Cardiac fibroblast (primary cell): ENCODE measurements around the gene OPALIN.

Experiments used
- DNase-seq, 2 donors: peaks; one replicate each; pipeline versions ENCODE4 v3.0.0 to v3.0.0-alpha.2; 2010; ENCODE audit warnings: low read depth in 2 of 2
- H3K4me3 ChIP-seq, 2 donors: replicated peaks in 1 of 2; 1 replicate in 1 of 2; 2 replicates in 1 of 2; pipeline ENCODE4 v1.5.1; 2011; ENCODE audit warnings: low read depth in 2 of 2, low read length in 2 of 2, mild to moderate bottlenecking in 2 of 2, moderate library complexity in 1 of 2
- CTCF ChIP-seq: IDR thresholded peaks from one replicate; pipeline ENCODE4 v1.5.1; 2011; ENCODE audit warnings: low read depth, mild to moderate bottlenecking, low read length, inconsistent platforms

The OPALIN gene

DNA sequence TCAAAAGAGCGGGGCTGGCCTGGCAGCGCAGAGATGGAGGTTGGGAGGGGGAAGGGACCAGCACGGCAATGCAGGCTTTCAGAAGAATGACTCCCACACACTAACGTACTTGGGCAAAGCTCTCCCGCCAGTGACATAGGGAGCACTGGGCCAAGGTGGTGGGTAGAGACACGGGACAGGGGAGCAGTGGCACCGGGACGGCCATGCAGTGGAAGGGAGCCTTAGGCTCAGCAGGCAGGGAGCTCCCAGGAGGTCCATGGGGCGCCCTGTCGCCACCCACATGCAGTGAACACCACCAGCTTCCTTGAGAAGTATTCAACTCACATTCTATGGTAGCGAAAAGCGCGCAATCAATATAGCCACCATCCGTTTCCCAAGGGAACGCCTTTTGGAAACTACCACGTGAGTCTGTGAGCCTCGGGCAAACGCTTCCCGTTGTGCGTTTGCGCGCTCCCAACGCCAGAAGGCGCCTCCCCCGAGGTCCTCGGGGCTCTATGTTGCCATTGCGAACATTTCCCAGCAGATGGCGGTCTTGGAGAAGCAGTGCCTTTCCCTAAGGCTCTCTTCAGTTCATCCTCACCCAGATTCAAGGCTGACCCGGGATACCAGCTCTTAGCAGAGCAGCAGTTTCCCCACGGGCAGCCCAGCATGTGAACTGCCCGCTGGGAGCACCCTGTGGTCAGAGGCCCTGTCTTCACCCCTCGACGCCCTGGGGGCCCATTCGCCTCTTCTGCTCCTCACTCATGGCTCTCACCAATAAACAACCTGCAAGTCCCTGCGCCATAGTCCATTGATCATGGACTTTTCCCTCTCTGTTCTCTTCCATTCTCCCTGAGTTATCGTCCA is 16.4 kb upstream of the OPALIN start:
- DNase-seq: peak; percentile 87 to 89
- H3K4me3 ChIP-seq: peak overlapping the region; percentile 34 to 35
- peak; percentile 98 for TF ChIP-seq CTCF

DNA sequence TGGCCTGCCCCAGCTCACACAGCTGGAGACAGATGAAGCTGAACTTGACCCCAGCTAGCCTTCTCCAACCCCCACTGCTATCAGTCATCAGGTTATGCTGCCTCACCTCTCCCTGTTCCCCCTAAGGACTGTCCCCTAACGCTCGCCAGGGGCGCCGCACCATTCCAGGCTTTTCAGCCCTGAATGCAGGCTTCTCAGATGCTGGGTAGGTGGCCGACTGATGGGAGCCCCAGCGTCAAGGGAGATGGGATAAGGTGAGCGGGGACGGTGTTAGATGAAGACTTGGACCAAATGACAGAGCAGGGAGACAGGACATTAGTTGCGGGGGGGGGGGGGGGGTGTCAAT is 15.8 kb upstream of the OPALIN start:
- H3K4me3 ChIP-seq: no peak overlapping the region
- no peak for DNase-seq
- TF ChIP-seq CTCF: no peak

DNA sequence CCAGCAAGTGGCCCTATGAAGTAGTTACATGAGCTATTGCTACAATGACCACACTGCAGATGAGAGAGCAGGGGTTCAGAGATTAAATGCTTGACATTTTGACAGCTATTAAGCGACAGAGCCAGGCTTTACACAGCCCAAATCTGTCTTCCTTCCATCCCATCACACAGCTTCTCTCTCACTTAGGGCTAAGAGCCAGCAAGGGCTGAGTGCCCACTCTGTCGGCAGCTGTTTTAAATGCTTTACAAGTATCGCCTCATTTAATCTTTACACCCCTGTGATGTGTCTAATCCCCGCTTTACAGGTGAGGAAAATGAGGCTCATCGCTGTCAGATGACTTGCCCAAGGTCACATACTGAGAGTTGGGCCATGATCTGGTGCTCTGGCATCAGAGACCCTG is 15.2 kb upstream of the OPALIN start:
- no peak for DNase-seq
- H3K4me3 ChIP-seq: no peak overlapping the region
- TF ChIP-seq CTCF: no peak

DNA sequence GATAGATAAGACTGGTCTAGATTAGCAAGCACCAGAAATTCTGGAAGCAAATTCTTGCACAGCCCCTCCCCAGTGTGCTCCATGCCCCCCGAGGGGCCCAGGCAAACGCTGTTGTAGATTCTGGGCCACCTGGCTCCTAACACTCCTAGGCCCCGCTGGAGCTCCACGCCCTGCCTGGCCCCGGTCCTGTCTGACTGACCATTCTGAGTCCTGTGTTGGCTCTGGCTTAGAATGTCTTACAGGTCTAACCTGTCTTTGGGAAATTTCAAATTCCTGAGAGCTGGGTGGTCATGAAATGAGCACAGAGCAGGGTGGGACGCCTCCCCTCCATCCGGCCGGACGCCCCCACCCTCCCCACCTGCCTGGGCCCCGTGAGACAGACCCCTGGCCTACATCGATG is 12.6 kb upstream of the OPALIN start:
- no peak for DNase-seq
- H3K4me3 ChIP-seq: no peak overlapping the region
- no peak for TF ChIP-seq CTCF

DNA sequence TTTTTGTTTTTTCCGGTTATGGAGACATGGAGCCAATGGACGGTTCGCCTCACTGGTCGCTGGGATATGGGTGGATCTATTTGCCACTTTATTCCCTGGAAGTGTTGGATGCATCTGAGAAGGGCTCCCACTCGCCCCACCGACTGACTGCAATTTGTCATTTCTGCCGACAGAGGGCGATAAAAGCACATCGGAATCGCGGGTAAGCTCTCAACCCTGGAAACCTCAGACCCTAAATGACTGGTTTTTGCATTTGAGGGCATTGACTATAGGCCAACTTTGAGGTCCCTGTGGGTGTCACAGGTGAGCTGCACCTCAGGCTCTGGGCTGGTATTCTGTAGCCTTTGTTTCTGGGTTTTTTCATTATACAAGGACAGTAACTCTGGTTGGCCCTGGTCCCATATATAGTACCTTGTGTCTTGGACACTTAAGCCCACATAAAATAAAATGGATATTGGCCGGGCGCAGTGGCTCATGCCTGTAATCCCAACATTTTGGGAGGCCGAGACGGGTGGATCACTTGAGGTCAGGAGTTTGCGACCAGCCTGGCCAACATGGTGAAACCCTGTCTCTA is 11.9 kb upstream of the OPALIN start:
- no peak overlapping the region for H3K4me3 ChIP-seq
- TF ChIP-seq CTCF: peak; percentile 67
- DNase-seq: peak; percentile 46 to 50

DNA sequence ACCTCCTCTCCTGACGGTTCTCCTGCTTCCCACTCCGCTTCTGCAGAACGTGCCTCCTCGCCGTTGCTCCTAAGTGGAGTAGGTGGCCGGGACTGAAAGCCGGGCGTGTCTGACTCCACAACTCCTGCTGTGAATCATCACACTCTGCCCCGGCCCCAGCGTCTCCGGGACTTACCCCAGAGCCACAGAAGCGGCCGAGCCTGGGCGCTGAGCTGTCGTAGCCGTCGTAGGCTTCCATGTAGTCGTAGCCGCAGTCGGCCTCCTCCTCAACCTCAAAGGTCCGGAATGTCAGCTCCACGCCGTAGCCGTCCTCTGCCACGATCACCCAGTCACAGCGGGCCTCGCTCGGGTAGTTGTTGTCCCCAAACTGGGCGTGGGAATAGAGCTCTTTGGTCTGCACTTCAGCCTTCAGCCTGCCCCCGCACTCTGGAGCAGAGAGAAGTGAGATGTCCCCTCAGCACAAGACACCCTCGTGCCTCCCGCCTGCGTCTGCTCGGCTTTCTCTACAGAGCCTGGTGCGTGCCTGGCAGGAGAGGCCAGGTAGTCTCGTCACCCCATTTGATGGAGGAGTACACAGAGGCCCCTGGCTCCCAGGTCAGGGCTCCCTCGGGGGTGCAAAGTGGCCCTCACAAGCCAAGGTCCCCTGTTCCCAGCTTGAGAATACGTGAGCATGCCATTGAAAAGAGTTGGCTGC is 11.2 kb upstream of the OPALIN start:
- DNase-seq: no peak
- no peak overlapping the region for H3K4me3 ChIP-seq
- no peak for TF ChIP-seq CTCF
